Neural cell (in vitro differentiated cells): Measurements from ENCODE around the gene FBXO8. TPM values are rescaled to one million over a fixed set of nuclear protein-coding genes. Genes with fewer than 3 reads are reported as not detected.

ENCODE experiments used
- H2AFZ ChIP-seq: fragments of 200-600, 300-800 bp; sonication (generic), shearing (Covaris generic); 2 replicates; pipeline ENCODE4 v1.6.0; 2014; ENCODE audit warnings: low read depth, mild to moderate bottlenecking, antibody characterized with exemption, low read length, moderate library complexity
- H3F3A ChIP-seq: fragments of 200-600 bp; shearing (Covaris generic); 2 replicates; pipeline ENCODE4 v1.6.1; 2016; ENCODE audit warnings: mild to moderate bottlenecking, moderate library complexity, mixed read lengths, antibody characterized with exemption, low read length; ENCODE audit not compliant: insufficient read depth, poor library complexity, severe bottlenecking
- H3K27ac ChIP-seq: fragments of 200-600, 300-800 bp; sonication (generic), shearing (Covaris generic); 2 replicates; pipeline ENCODE4 v1.5.1; 2014; ENCODE audit warnings: mild to moderate bottlenecking, low read length, moderate library complexity
- H3K27me3 ChIP-seq: fragments of 300-800, 200-600 bp; sonication (generic), shearing (Covaris generic); 2 replicates; pipeline ENCODE4 v1.6.0; 2014; ENCODE audit warnings: mild to moderate bottlenecking, low read depth, low read length, moderate library complexity; ENCODE audit not compliant: insufficient read depth
- H3K36me3 ChIP-seq: fragments of 300-800, 200-600 bp; sonication (generic), shearing (Covaris generic); 2 replicates; pipeline ENCODE4 v1.5.1; 2014; ENCODE audit warnings: mild to moderate bottlenecking, antibody characterized with exemption, low read length, moderate library complexity; ENCODE audit not compliant: insufficient read depth
- H3K4me2 ChIP-seq: fragments of 300-800, 200-600 bp; sonication (generic), shearing (Covaris generic); 2 replicates; pipeline ENCODE4 v1.6.0; 2014; ENCODE audit warnings: mild to moderate bottlenecking, low read length
- H3K4me3 ChIP-seq: fragments of 300-800, 200-600 bp; sonication (generic), shearing (Covaris generic); 2 replicates; pipeline ENCODE4 v1.5.1; 2014; ENCODE audit warnings: mild to moderate bottlenecking, low read length, moderate library complexity
- H3K79me2 ChIP-seq: fragments of 200-600 bp; shearing (Covaris generic); replicated peaks from 2 replicates; pipeline ENCODE4 v1.6.0; 2014; ENCODE audit warnings: mild to moderate bottlenecking, low read length, moderate library complexity; ENCODE audit not compliant: insufficient read depth
- H3K9ac ChIP-seq: fragments of 300-800, 200-600 bp; sonication (generic), shearing (Covaris generic); 2 replicates; pipeline ENCODE4 v1.6.1; 2016; ENCODE audit warnings: mild to moderate bottlenecking, low read length, mixed read lengths
- H3K9me2 ChIP-seq: fragments of 200-600 bp; shearing (Covaris generic); 2 replicates; pipeline ENCODE4 v1.6.1; 2016; ENCODE audit warnings: mild to moderate bottlenecking, low read length, mixed read lengths; ENCODE audit not compliant: insufficient read depth
- H3K9me3 ChIP-seq: fragments of 200-600, 300-800 bp; sonication (generic), shearing (Covaris generic); 2 replicates; pipeline ENCODE4 v1.6.1; 2016; ENCODE audit warnings: mild to moderate bottlenecking, mixed run types, low read length, moderate library complexity, mixed read lengths
- H4K20me1 ChIP-seq: fragments of 200-600 bp; shearing (Covaris generic); 2 replicates; pipeline ENCODE4 v1.6.1; 2016; ENCODE audit warnings: mild to moderate bottlenecking, mixed run types; ENCODE audit not compliant: insufficient read depth
- CTCF ChIP-seq: fragments of 450-650 bp; IDR thresholded peaks from 2 replicates; pipeline ENCODE4 v1.5.1; 2014; ENCODE audit warnings: antibody characterized with exemption, mild to moderate bottlenecking, moderate library complexity; ENCODE audit not compliant: poor library complexity, severe bottlenecking
- EP300 ChIP-seq: fragments of 450-650 bp; conservative IDR thresholded peaks from 2 replicates; pipeline ENCODE4 v1.6.1; 2014; ENCODE audit warnings: antibody characterized with exemption, mild to moderate bottlenecking, moderate library complexity; ENCODE audit not compliant: poor library complexity, severe bottlenecking
- EZH2 ChIP-seq: fragments of 200-600, 300-800 bp; shearing (Covaris generic), sonication (generic); IDR thresholded peaks from 2 replicates; pipeline ENCODE4 v1.6.1; 2014; ENCODE audit warnings: antibody characterized with exemption, low read length, borderline replicate concordance, mild to moderate bottlenecking; ENCODE audit not compliant: insufficient read depth, poor library complexity, severe bottlenecking
- MXI1 ChIP-seq: fragments of 450-650 bp; conservative IDR thresholded peaks from 2 replicates; pipeline ENCODE4 v1.6.1; 2014; ENCODE audit warnings: antibody characterized with exemption, mild to moderate bottlenecking; ENCODE audit not compliant: poor library complexity, severe bottlenecking
- POLR2AphosphoS5 ChIP-seq: IDR thresholded peaks from 2 replicates; pipeline ENCODE4 v1.6.1; 2012
- RAD21 ChIP-seq: fragments of 450-650 bp; conservative IDR thresholded peaks from 2 replicates; pipeline ENCODE4 v1.6.1; 2014; ENCODE audit warnings: antibody characterized with exemption, mild to moderate bottlenecking, moderate library complexity
- REST ChIP-seq: IDR thresholded peaks from 2 replicates; pipeline ENCODE4 v1.6.1; 2012; ENCODE audit warnings: borderline replicate concordance
- SMC3 ChIP-seq: fragments of 450-650 bp; conservative IDR thresholded peaks from 2 replicates; pipeline ENCODE4 v1.6.1; 2014; ENCODE audit warnings: antibody characterized with exemption, mild to moderate bottlenecking, moderate library complexity; ENCODE audit not compliant: poor library complexity
- TAF1 ChIP-seq: IDR thresholded peaks from 2 replicates; pipeline ENCODE4 v1.6.1; 2012; ENCODE audit warnings: low read depth
- polyA plus RNA-seq: library from polyadenylated mRNA; depleted of rRNA; stranded (reverse); fragments of >200 nt; gene quantifications from 2 replicates; pipeline ENCODE4 v1.2.3, GENCODE V29; 2014

The FBXO8 gene
- polyA plus RNA-seq, 1 donor from 2014 or later = 29.3 TPM

- Histone ChIP-seq H3K36me3 (no peaks in the 10 kb centered on the region), H3K4me2 (no peak overlapping the region), H4K20me1 (no peaks in the 10 kb centered on the region), H3K4me3 (no peak overlapping the region), H3K79me2 (no peaks in the 10 kb centered on the region), H3K27me3 (peaks cover 89% of the 10 kb centered on the region), H3F3A (no peaks in the 10 kb centered on the region), H3K9me2 (no peaks in the 10 kb centered on the region), H3K9me3 (no peaks in the 10 kb centered on the region), H3K27ac (no peak overlapping the region), H3K9ac (no peak overlapping the region), H2AFZ (no peak overlapping the region)
- TF ChIP-seq RAD21 (no peak), MXI1 (no peak), CTCF (no peak), EP300 (no peak), SMC3 (no peak), EZH2 (no peak), TAF1 (no peak), REST (no peak), POLR2AphosphoS5 (no peak)
Measured at GRCh38 chr4:174212061-174212460, 71.4 kb downstream of the FBXO8 start.

- no peak for TF ChIP-seq CTCF
- TF ChIP-seq EZH2 = no peak
- no peak for TF ChIP-seq MXI1
- TF ChIP-seq SMC3 = no peak
- TF ChIP-seq EP300 = no peak
- TF ChIP-seq RAD21 = no peak
- no peak for TF ChIP-seq POLR2AphosphoS5
- TF ChIP-seq TAF1 = no peak
- no peak for TF ChIP-seq REST
- Histone ChIP-seq H3K27me3 (peaks cover 84% of the 10 kb centered on the region), H3K9me2 (no peaks in the 10 kb centered on the region), H2AFZ (no peak overlapping the region), H3K27ac (no peak overlapping the region), H3K9ac (no peak overlapping the region), H4K20me1 (no peaks in the 10 kb centered on the region), H3K36me3 (no peaks in the 10 kb centered on the region), H3K9me3 (no peaks in the 10 kb centered on the region), H3K79me2 (no peaks in the 10 kb centered on the region), H3F3A (no peaks in the 10 kb centered on the region), H3K4me3 (no peak overlapping the region), H3K4me2 (no peak overlapping the region)
Measured at GRCh38 chr4:174211622-174212044, 71.8 kb downstream of the FBXO8 start.
